A673 (cell line): ENCODE data around the gene C11orf71.

Experiments
- EZH2 ChIP-seq: fragments of 200-600 bp; sonication (generic); IDR thresholded peaks from 2 replicates; pipeline ENCODE4 v1.6.1; 2017; ENCODE audit warnings: borderline replicate concordance, low read depth, mild to moderate bottlenecking, mixed read lengths, antibody characterized with exemption, low read length; ENCODE audit not compliant: poor library complexity, severe bottlenecking
- TF ChIP-seq, protein P1 (sequence below): fragments of 300-800, 200-600 bp; sonication (generic); conservative IDR thresholded peaks from 2 replicates; pipeline ENCODE4 v1.5.1; 2017; ENCODE audit warnings: low read depth, mild to moderate bottlenecking, antibody characterized with exemption, low read length, moderate library complexity, mixed read lengths

GRCh38 chr11:114448749-114449482 is 48.6 kb upstream of the C11orf71 start:
- TF ChIP-seq, protein P1, sequence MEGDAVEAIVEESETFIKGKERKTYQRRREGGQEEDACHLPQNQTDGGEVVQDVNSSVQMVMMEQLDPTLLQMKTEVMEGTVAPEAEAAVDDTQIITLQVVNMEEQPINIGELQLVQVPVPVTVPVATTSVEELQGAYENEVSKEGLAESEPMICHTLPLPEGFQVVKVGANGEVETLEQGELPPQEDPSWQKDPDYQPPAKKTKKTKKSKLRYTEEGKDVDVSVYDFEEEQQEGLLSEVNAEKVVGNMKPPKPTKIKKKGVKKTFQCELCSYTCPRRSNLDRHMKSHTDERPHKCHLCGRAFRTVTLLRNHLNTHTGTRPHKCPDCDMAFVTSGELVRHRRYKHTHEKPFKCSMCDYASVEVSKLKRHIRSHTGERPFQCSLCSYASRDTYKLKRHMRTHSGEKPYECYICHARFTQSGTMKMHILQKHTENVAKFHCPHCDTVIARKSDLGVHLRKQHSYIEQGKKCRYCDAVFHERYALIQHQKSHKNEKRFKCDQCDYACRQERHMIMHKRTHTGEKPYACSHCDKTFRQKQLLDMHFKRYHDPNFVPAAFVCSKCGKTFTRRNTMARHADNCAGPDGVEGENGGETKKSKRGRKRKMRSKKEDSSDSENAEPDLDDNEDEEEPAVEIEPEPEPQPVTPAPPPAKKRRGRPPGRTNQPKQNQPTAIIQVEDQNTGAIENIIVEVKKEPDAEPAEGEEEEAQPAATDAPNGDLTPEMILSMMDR = no peak
- TF ChIP-seq EZH2 = no peak
